Thoracic aorta (tissue), 2 donors: ENCODE measurements around the gene ABCD1. TPM values are rescaled to one million over a fixed set of nuclear protein-coding genes. Genes with fewer than 3 reads are reported as not detected.
A peak's percentile ranks its signal among the peaks of the same experiment; 100 is the strongest.
"Not testable (repeated sequence)": the region's sequence is repeated elsewhere in the genome, so short reads cannot be mapped to it uniquely, and the experiment has no call there.

Source experiments
- ATAC-seq: fragments of 150-250 bp; one replicate; pipeline ENCODE4 v1.8.0; 2017; ENCODE audit warnings: low read depth; ENCODE audit not compliant: insufficient number of reproducible peaks, low FRiP score
- DNase-seq: peaks from one replicate; pipeline ENCODE4 v3.0.0-alpha.2; 2020; ENCODE audit warnings: low spot score
- H3K27ac ChIP-seq, 2 donors: fragments of 200-600 bp; sonication (generic); 1 replicate in 1 of 2; 2 replicates in 1 of 2; pipeline ENCODE4 v1.5.1; 2016; ENCODE audit warnings: mild to moderate bottlenecking in 2 of 2, moderate library complexity in 2 of 2
- H3K27me3 ChIP-seq: fragments of 200-600 bp; sonication (generic); replicated peaks from 2 replicates; pipeline ENCODE4 v1.6.0; 2016; ENCODE audit warnings: mild to moderate bottlenecking; ENCODE audit not compliant: insufficient read depth
- H3K36me3 ChIP-seq: fragments of 200-600 bp; sonication (generic); one replicate; pipeline ENCODE4 v1.5.1; 2016
- H3K4me1 ChIP-seq, 2 donors: fragments of 200-600 bp; sonication (generic); 1 replicate in 1 of 2; 2 replicates in 1 of 2; pipeline versions ENCODE4 v1.5.1 to v1.6.0; 2016; ENCODE audit warnings: low read depth in 2 of 2, mild to moderate bottlenecking in 1 of 2; ENCODE audit not compliant: control insufficient read depth in 1 of 2
- H3K4me3 ChIP-seq: fragments of 200-600 bp; sonication (generic); 2 replicates; pipeline ENCODE4 v1.5.1; 2016; ENCODE audit warnings: mild to moderate bottlenecking
- H3K9me3 ChIP-seq: fragments of 200-600 bp; sonication (generic); 2 replicates; pipeline ENCODE4 v1.5.1; 2016
- total RNA-seq, 2 donors: library from RNA; depleted of rRNA; stranded (reverse); fragments of >200 nt; gene quantifications; one replicate each; pipeline versions ENCODE4 v1.1.0 to v1.2.3, GENCODE V29; 2016
- TF ChIP-seq, protein P1 (sequence below): fragments of 200-600 bp; sonication (generic); IDR thresholded peaks from one replicate; pipeline ENCODE4 v1.5.1; 2019; ENCODE audit warnings: antibody characterized with exemption

The ABCD1 gene
- total RNA-seq = 10 to 100 TPM; 24.3 to 40.6 TPM

DNA sequence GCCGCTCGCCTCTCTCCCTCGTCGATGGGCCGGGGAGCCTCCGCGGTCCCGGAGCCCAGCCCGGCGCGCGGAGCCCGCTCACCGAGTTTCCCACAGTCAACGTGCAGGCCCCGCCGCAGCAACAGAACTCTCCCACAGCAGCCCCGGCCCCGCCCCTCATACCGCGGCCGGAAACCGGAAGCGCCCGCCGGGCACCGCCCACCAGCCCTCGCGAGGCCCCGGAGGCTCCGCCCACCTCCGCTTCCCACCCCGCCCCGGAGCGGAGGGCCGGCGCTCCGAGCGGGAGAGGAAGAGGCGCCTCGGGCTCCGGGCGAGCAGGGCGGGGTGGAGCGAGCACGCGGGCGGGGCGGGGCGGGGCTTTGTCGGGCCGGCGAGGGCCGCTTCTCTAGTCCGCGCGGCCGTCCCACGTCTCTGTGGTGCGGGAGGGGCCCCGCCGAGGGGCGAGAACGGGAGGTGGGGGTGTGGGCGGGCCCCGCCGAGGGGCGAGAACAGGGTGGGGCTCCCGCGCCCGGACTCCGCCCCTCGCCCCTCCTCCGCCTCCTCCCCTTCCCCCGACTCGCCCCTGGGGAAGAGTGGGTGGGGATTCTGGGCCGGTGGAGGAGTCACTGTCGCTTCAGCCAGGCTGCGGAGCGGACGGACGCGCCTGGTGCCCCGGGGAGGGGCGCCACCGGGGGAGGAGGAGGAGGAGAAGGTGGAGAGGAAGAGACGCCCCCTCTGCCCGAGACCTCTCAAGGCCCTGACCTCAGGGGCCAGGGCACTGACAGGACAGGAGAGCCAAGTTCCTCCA, at the start of gene ABCD1, which contains the start of gene BCAP31:
Gene ABCD1, plus strand, starts transcription at position 605 of the 787 bp plus-strand sequence. CDS start 411 bp downstream, outside the sequence.
Gene BCAP31, minus strand, starts transcription at position 136 of the 787 bp plus-strand sequence. CDS start 1,143 bp downstream, outside the sequence.
- TF ChIP-seq, protein P1, sequence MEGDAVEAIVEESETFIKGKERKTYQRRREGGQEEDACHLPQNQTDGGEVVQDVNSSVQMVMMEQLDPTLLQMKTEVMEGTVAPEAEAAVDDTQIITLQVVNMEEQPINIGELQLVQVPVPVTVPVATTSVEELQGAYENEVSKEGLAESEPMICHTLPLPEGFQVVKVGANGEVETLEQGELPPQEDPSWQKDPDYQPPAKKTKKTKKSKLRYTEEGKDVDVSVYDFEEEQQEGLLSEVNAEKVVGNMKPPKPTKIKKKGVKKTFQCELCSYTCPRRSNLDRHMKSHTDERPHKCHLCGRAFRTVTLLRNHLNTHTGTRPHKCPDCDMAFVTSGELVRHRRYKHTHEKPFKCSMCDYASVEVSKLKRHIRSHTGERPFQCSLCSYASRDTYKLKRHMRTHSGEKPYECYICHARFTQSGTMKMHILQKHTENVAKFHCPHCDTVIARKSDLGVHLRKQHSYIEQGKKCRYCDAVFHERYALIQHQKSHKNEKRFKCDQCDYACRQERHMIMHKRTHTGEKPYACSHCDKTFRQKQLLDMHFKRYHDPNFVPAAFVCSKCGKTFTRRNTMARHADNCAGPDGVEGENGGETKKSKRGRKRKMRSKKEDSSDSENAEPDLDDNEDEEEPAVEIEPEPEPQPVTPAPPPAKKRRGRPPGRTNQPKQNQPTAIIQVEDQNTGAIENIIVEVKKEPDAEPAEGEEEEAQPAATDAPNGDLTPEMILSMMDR = no peak
- DNase-seq (peak; percentile 56), ATAC-seq (peak; percentile 52)
- peaks cover 8% of the 10 kb centered on the region for H3K36me3 ChIP-seq
- H3K4me3 ChIP-seq = peak within 1 kb of the TSS; percentile 80
- peaks cover 20 to 52% of the 10 kb centered on the region in 2 donors for H3K4me1 ChIP-seq
- no peaks in the 10 kb centered on the region for H3K9me3 ChIP-seq
- peak within 1 kb of the TSS; percentile 83 to 90 for H3K27ac ChIP-seq
- H3K27me3 ChIP-seq = no peaks in the 10 kb centered on the region

DNA sequence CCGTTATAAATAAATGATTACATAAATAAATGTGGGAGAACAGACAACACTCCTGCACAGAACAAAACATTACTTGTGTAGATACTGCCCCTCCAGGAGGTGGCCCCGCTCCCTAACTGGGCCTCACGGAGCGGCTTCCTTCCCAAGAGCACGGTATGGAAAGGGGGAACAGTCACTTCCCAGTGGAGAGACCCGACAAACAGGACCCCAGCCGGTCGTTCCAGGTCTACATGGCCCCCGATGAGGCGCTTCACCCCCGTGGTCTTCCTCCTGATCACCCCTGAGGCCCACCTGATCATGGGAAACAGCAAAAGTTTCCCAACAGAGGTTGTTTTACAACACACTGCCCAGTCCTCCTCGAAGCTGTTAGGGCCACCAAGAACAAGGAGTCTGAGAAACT, 43.5 kb upstream of the ABCD1 start:
- no peak for ATAC-seq
- DNase-seq = no peak
- no peaks in the 10 kb centered on the region for H3K4me1 ChIP-seq
- no peaks in the 10 kb centered on the region for H3K36me3 ChIP-seq
- H3K27me3 ChIP-seq = no peaks in the 10 kb centered on the region
- TF ChIP-seq, protein P1 = no peak
- H3K4me3 ChIP-seq = no peak overlapping the region
- H3K9me3 ChIP-seq = no peaks in the 10 kb centered on the region
- no peak overlapping the region for H3K27ac ChIP-seq

DNA sequence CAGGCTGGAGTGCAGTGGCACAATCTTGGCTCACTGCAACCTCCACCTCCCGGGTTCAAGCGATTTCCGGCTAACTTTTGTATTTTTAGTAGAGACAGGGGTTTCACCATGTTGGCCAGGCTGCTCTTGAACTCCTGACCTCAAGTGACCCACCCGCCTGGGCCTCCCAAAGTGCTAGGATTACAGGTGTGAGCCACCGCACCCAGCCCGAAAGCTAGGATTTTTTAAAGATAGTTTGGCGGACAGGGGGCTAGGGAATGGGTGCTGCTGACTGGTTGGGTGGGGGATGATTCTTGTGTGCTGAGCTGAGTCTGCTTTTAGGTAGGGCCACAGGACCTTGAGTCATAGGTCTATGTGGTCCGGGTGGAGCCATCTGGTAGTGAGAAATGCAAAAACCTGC, 41.2 kb upstream of the ABCD1 start:
- H3K36me3 ChIP-seq, H3K4me3 ChIP-seq, H3K4me1 ChIP-seq, DNase-seq, ATAC-seq, H3K9me3 ChIP-seq, H3K27ac ChIP-seq, H3K27me3 ChIP-seq: not testable (repeated sequence)

DNA sequence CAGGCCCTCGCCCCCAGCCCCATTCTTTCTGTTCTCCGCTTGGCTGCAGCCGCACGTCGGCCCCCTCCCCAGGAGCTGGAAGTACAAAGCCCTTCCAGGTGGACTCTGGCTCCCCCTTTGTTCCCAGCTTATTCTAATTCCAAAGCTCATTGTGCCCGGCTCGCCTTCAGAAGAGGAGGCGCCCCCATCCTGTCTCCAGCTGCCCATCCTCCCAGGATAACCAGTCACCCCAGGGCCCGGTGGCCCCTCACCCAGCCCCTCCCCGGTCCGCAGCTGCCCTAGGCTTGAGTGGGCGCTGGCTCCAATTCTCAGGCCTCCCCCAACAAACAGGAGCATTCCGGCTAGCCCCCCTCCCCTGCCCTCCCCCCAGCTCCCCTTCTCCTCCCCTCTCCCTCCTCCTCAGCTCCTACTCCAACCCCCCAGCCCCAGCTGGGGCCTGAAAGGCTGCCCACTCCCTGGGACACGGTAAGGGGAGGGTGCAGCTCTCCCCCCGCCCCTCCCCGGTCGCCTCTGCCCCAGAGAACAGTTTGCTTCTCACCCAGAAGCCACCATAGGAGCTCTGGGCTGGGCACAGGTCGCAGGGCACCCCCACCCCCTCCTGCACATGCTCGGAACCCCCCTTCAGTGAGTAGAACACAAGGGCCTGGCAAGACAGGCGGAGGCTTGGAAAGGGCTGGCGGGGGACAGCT, 40.0 kb upstream of the ABCD1 start:
- ATAC-seq = no peak
- Histone ChIP-seq H3K9me3 (no peaks in the 10 kb centered on the region), H3K27me3 (no peaks in the 10 kb centered on the region), H3K27ac (no peak overlapping the region), H3K36me3 (no peaks in the 10 kb centered on the region), H3K4me3 (no peak overlapping the region), H3K4me1 (peaks cover 0 to 2% of the 10 kb centered on the region in 2 donors)
- no peak for DNase-seq
- TF ChIP-seq, protein P1 = no peak

DNA sequence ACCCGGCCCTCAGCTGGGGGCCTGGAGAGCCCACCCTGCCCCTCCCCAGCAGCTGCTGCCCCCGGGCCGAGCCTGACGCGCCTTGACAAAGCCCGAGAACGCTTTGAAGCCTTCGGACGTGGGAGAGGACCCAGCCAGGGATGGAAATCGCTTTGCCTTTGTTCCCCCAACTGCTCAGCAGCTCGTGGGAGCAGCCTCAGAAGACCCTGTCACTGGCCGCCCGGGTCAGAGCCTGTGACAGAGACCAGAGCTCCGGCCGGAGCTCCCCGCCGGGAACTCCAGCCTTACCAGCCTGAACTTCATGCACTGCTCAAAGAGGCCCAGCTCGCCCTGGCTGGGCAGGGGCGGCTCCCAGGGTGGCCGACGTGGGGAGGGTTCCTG, 39.5 kb upstream of the ABCD1 start:
- TF ChIP-seq, protein P1 = no peak
- Histone ChIP-seq H3K4me3 (no peak overlapping the region), H3K27me3 (no peaks in the 10 kb centered on the region), H3K36me3 (no peaks in the 10 kb centered on the region), H3K27ac (no peak overlapping the region), H3K9me3 (no peaks in the 10 kb centered on the region), H3K4me1 (peaks cover 0 to 8% of the 10 kb centered on the region in 2 donors)
- no peak for DNase-seq
- ATAC-seq = no peak
